ENCODE measurements around the gene LLGL1.
A peak's percentile ranks its signal among the peaks of the same experiment; 100 is the strongest.

Gene LLGL1

DNA sequence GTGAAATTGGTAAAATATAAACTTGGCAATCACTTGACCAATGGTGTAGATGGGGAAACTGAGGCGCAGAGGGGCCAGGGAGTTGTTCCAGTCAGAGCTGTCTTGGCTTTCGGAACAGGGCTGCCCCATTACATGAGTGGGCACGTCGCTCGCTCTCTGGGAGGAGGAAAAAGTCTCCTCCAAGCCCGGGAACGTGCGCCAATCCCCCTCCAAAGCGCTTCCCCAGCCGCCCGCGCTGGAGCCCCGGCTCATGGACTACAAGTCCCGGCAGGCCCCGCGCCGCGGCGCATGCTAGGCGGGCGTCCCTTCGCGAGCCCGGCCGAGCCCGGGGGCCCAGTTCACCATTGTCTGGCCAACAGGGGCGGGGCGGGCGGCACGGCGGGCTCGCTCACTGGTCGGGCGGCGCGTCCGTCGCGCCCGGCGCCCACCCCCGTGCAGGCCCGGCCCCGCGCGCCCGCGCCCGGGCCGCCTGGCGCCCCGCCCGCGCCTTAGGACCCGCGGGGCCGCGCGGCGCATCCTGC is at the start of gene LLGL1:
TSS of gene LLGL1 (plus strand) at position 515 of the 521 bp plus-strand sequence. CDS start 48 bp downstream, outside the sequence.
- peak; percentile 87 to 91 for DNase-seq (ENCODE audit: low read depth in 2 of 2, low spot score in 1 of 2)

DNA sequence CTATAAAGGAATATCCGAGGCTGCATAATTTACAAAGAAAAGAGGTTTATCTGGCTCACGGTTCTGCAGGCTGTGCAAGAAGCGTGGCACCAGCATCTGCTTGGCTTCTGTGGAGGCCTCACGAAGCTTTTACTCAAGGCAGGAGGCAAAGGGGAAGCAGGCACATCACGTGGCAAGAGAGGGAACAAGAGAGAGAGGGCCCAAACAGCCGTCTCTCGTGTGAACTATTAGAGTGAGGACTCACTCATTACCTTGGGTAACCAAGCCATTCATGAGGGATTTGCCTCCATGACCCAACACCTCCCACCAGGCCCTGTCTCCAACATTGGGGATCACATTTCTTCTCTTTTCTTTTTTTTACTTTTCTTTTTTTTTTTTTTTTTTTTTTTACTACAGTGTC is 49.3 kb upstream of the LLGL1 start:
- DNase-seq (ENCODE audit: low read depth in 2 of 2, low spot score in 1 of 2), result no peak

DNA sequence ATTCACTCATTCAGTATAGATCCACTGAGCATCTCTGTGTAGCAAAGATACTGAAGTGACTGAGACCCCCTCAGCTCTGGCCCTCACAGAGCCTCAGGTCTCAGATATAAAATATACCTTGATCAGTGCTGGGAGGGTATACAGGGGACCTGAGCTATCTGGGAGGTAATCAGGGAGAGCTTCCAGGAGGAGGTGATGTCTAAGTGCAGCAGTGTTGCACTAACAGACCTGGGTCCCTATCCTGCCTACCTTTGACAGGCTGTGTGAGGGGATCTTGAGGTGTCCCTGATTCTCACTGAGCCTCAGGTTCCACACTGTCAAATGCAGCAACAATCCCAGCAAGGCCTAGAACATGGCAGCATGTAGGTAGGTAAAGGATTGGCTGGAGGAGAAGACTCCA is 48.3 kb upstream of the LLGL1 start:
- no peak for DNase-seq (ENCODE audit: low read depth in 2 of 2, low spot score in 1 of 2)

DNA sequence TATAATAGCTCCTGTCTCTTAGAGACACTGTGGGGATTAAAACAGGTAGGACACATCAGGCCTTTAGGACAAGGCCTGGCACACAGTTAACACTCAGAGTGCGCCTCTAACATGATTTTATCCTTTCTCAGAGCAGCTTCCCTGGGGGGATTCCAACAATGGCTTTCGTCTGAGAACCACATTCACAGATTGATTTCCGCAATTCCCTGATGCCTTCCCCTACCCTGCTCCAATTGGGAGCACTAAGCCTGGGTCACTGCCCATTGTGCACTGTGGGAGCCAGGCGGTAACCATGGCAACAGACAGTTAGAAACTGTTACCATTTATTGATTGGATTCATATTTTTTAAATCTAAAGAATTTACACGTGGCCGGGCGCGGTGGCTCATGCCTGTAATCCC is 47.7 kb upstream of the LLGL1 start:
- no peak for DNase-seq (ENCODE audit: low read depth in 2 of 2, low spot score in 1 of 2)

DNA sequence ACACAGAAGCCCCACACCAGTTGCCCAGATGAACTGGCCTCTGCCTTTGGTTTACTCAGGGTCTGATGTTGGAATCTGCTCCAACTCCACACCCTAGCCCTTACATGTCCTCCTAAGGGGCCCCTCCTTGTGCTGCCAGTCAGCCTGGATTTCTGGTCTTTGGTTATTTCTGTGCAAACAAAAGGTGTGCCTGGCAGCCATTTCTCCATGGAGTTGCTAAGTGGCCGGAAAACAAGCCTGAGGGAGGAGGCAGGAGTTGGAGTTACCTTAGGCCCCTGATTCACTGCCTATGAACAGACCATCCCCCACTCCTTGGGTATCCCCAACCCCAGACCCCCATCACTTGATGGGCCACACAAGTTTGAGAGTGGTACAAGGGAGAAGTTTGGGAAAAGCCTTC is 46.2 kb upstream of the LLGL1 start:
- no peak for DNase-seq (ENCODE audit: low read depth in 2 of 2, low spot score in 1 of 2)

DNA sequence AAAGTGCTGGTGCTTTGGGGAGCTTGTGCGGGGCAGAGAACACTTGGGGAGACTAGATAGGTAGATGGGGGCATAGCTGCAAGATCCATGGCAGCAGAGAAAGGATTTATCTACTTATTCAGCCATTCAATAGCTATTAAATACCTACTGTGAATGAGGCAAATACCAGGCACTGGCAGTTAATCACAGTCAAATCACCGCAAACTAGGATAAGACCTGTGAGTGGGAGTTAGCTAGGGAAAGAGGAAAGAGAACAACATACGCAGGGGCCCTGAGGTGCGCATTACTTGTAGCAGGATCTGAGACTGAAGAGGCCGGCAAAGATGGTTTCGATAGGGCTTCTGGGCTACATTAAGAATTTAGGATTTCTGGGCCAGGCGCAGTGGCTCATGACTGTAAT is 45.6 kb upstream of the LLGL1 start:
- no peak for DNase-seq (ENCODE audit: low read depth in 2 of 2, low spot score in 1 of 2)

DNA sequence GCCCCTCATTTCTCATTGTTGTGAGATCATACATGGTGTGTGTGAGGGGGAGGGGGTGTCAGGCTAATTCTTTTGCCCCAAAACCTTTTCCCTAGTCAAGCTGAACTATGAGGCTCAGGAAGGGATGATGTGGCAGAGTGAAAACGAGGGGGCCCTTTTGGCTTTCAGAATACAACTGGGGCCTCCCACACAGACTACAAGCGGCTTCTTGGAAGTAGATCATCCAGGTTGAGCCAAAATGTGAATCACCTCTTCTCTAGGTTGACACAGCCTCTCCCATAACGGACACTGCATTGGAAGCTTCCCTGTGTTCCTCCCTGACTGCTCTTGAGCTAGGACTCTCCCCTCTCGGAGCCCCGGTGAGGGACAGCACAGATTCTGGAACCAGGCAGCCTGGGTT is 44.1 kb upstream of the LLGL1 start:
- no peak for DNase-seq (ENCODE audit: low read depth in 2 of 2, low spot score in 1 of 2)

DNA sequence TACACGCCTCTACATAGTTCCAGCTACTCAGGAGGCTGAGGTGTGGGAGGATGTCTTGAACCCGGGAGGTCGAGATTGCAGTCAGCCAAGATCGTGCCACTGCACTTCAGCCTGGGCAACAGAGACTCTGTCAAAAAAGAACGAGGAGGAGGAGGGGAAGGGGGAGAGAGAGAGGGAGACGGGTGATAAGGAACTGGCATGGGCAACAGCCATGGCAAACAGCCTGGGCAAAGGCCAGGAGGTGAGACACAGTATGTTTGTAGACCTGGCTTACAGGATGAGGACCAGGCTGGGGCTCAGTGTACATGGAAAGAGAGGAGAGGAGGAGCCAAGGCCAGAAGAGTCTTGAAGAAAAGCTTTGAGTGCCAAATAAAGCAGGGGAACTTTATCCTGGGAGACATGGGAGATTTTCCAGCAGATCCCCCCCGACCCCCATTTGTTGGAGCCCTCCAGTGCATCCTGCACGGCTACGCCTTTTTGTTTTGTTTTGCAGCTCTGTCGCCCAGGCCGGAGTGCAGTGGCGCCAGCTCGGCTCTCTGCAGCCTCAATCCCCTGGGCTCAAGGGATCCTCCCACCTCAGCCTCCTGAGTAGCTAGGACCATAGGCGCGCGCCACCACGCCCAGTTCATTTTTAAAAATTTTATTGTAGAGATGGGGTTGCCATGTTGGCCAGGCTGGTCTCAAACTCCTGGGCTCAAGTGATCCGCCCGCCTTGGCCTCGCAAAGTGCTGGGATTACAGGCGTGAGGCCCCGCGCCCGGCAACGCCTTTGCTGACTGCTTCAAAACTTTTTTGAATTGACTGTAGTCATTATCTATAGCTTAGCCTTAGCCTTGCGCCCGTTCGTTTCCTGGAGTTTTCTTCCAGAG is 43.1 kb upstream of the LLGL1 start:
- no peak for DNase-seq (ENCODE audit: low read depth in 2 of 2, low spot score in 1 of 2)

DNA sequence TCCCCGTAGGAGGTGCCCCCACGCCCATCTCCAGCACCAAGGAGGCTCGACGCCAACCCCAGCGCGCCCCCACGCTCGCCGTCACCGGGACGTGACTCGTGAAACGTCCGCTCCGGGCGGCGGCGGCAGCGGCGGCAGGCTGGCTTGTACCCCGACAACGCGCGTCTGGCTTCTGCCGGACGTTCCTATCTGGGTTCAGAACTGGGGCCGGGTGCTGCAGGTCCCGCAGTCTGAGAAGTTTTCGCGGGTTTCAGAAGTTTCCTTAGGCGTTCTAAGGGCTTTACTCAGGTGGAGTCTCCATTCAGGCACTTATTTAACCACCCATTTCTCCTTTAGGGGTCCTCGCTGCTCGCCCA is 42.5 kb upstream of the LLGL1 start:
- peak; percentile 55 to 58 for DNase-seq (ENCODE audit: low read depth in 2 of 2, low spot score in 1 of 2)

DNA sequence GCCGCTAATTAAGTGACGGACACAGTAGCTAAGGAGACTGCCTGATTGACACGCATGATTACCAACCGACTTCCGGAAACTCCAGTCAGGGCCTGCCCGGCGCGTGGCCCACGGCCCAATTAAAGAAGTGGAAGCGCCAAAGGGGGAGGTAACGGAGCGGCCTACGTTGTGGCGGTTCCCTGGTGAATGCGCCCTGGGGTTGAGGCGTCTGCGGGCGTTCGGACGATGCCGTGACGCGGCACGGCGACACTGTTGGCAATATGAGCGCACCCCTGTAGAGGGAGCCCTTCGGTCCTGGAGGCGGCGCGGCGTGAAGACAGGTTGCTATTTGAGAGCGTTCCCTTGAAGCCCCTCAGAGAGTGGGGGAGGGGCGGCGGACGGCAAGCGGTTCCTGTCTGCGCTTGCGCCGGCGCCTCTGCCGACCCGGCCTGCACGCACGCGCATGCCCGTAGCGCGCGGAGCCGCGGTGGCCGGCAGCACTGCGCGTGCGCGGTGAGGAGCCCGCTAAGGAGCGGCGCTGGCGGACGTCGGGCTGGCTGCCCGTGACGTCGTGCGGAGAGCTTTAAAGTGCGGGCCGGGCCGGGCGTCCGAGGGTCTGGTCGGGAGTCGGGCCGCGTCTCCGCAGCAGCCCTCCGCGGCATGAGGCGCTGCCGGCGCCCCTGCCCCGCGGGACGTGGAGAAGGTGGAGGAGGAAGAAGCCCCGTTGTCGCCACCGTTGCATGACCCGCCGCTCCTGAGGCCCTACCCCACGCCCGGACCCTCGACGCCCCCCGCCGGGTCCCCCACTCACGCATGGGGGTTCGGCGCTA is 41.9 kb upstream of the LLGL1 start, which contains the start of gene ALKBH5:
TSS of gene ALKBH5 (plus strand) at position 495 of the 809 bp plus-strand sequence. CDS start 416 bp downstream, outside the sequence.
- peak; percentile 90 to 93 for DNase-seq (ENCODE audit: low read depth in 2 of 2, low spot score in 1 of 2)

DNA sequence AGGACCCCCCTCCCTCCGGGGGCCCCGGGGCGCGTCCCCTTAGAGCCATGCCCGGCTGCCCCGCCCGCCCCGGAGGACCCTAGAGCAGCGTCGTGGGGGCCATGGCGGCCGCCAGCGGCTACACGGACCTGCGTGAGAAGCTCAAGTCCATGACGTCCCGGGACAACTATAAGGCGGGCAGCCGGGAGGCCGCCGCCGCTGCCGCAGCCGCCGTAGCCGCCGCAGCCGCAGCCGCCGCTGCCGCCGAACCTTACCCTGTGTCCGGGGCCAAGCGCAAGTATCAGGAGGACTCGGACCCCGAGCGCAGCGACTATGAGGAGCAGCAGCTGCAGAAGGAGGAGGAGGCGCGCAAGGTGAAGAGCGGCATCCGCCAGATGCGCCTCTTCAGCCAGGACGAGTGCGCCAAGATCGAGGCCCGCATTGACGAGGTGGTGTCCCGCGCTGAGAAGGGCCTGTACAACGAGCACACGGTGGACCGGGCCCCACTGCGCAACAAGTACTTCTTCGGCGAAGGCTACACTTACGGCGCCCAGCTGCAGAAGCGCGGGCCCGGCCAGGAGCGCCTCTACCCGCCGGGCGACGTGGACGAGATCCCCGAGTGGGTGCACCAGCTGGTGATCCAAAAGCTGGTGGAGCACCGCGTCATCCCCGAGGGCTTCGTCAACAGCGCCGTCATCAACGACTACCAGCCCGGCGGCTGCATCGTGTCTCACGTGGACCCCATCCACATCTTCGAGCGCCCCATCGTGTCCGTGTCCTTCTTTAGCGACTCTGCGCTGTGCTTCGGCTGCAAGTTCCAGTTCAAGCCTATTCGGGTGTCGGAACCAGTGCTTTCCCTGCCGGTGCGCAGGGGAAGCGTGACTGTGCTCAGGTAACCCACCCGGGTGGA is 41.0 kb upstream of the LLGL1 start:
- DNase-seq (ENCODE audit: low read depth in 2 of 2, low spot score in 1 of 2), result peak; percentile 28 to 45

DNA sequence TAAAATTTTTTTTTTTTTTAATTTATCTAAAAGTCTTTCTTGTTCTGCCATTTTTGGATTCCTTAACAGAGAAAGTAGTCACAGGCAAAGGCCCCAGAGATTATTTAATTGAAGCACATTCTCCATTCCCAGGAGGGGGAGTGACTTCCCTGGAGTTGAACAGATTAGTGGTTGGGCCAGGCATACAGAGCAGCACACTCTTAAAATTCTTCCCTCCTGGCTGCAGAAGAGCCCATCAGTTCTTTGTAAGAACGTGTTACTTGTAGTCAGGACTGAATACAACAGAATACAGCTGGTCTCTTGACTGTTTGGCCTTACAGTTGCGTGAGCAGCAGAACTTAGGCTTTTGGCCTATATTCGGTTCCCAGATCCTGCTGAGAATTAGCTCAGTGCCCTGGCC is 40.0 kb upstream of the LLGL1 start:
- no peak for DNase-seq (ENCODE audit: low read depth in 2 of 2, low spot score in 1 of 2)

DNA sequence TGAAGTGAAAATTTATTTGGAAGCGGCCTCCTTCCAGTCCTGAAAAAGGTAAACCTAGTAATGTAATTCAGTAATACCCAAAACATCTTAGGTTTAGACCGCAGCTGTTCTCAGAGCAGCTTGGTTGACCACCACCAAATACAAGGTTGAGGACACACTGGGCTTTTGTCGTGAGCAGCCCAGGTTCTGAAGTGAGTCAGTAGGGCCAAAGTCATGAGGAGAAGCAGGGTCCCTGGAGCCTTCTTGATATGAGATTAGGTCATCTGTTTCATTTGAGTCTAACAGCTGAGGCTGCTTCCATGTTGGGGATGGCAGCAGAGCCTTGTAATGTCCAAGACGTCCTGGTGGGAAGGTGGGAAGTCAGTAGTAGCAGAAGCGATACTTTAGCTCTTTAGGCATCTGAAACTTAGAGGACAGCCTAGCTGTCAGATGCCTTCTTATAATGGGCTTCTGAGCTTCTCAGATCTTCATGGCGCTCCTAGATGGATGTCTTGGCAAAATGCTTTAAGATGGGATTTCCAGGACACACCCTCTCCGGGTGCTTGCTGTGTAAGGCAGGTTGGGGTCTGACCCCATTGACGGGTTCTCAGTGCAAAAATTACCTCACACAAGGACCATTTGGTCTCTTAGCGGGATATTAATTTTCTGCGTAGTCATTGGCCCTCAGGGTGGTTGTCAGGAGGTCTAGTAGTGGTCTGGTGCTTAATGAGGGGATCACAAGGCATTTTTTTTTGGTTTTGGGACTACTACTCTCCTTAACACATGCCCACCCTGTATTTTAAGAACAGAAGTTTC is 39.4 kb upstream of the LLGL1 start:
- DNase-seq (ENCODE audit: low read depth in 2 of 2, low spot score in 1 of 2), result no peak

DNA sequence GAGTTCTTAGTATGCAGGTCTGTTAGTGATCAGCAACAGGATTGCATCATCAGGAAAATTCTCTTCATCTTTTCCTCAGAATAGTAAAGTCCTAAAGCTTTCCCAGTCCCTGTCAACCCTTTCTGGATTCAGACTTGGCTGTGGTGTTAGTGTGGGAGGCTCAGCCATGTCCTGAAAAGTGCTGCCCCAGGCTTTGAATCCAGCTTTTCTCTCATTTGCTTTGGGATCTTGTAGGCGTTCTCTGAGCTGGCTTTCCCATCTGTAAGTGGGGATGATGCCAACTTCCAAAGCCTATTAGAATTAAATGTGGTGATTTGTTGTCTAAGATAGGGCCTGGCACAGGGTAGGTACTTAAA is 38.8 kb upstream of the LLGL1 start:
- DNase-seq (ENCODE audit: low read depth in 2 of 2, low spot score in 1 of 2), result no peak

DNA sequence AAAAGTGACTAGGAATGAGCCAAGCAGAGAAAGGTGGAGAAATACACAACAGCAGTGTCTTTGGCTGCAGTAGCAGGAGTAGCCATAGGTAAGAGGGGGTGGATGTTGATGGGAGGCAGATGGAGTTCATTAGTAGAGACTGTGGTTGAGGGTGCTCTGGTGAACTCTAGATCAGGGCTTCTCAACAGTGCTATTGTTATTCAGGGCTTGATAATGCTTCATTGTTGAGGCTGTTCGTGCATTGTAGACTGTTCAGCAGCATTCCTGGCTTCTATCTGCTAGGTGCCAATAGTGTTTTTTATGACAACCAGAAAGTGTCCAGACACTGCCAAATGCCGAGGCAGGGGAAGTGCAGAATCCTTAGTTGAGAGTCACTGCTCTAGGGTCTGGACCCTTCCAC is 38.2 kb upstream of the LLGL1 start:
- no peak for DNase-seq (ENCODE audit: low read depth in 2 of 2, low spot score in 1 of 2)

DNA sequence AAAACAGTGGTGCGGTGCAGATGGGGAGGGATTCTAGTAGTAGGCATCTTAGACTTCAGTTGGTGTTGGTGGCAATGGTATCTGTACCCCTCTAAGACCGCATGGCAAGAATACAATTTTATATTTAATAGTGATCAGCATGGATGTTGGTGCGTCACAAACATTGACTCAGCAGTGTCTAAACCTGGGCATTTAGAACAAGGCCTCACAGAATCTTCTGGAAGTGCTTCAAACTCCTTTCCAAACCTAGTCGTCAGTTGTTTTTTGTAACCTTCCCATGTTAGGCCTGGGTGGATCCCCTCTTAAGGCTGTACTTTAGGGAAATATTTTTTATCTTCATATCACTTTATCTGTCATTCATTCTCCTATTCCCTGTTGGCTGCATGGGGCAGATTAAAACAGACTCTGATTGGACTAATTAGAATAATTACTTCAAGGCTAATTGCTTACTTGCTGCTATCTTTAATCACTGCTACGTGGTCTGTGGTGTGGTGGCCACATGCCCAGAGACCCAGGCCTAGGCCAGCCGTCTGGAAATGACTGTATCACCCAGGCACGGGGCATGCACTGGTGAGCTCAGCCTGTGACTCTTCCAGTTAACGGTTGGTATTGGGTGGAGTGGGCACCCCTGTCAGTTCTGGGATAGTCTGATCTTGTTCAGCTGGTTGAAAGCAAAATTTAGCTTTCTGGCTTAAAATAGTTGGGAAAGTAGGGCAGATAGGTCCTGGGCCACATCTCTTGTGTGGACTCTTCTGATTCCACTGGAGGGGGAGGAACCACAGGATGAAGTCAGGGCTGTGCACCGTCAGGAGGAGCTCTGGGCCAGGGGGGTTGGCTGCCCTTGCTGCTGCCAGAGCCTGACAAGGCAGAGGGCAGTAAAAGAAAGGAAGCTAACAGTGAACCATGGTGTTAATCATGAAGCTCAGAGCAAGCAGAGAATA is 37.3 kb upstream of the LLGL1 start:
- no peak for DNase-seq (ENCODE audit: low read depth in 2 of 2, low spot score in 1 of 2)

DNA sequence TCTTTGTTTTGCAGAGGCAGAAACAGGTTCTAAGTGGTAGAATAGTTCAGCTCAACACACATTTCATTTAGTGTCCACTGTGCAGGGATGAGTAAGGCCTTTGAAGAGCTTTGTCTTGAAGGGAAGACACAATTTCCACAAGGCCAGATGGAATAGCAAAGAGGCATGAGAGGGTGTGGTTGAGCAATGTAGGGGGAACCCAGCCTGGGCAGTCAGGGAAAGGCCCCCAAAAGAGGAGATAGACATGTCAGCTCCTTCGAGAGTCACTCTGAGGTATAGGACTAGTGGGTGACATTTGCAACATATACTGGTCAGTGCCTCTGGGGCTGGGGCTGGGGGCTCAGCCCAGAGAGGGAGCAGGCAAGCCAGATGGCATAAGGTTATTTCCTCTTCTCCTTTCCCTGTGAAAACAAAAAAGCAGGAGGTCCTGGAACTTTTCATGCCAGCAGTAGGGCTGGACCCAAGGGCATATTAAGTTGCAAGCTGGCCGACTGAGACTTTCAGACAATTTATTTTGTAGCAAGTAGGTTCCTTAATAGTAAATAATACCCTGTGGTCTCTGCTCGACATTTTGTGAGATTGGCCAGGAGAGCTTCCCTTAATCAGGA is 34.7 kb upstream of the LLGL1 start:
- no peak for DNase-seq (ENCODE audit: low read depth in 2 of 2, low spot score in 1 of 2)

DNA sequence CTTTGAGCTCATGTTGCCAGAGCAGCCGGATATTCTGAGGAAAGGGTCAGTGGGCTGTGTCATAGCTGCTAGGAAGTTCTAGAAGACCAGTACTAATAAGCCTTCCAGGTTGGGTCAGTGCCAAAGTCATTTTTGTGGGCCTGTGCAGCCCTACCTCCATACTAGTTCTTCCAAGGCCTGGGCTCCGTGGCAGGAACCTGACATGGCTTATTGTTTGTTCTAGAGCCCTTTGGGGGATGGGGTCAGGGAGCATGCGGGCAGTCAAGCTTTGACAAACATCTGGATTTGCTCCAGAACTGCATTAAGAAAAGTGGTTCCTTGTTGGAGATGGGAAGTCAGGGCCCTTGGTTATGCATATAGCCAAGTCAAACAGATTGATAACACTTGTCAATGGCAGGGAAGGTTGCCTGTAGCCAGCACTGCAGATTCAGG is 34.2 kb upstream of the LLGL1 start:
- no peak for DNase-seq (ENCODE audit: low read depth in 2 of 2, low spot score in 1 of 2)

DNA sequence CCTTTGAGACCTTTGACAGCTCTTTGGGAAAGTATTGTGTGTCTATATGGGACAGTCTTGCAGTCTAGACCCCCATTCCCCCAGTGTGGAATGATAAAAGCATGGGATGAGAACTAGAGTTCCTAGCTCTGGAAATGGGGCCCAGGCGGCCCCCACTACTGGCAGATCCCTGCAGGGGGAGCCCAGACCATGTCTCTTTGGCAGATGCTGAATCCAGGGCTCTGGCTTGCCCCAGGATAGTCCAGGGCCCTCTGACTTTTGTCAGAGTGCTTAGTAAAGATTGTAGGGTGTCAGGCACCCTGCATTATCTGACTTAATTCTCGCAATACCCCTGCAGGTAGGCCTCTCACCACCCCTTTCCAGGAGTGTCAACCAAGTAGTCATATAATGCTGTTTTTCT is 33.5 kb upstream of the LLGL1 start:
- DNase-seq (ENCODE audit: low read depth in 2 of 2, low spot score in 1 of 2), result no peak

Data from stimulated activated CD8-positive, alpha-beta memory T cell treated with anti-CD3 and anti-CD28 coated beads, Interleukin-4, amount 100 ng/mL, for 1 hour (primary cell).